GM23338 (cell line): Measurements from ENCODE around the gene FYN.

Experiments
- CREB1 ChIP-seq: fragments of 250-450 bp; sonication (Bioruptor Pico); IDR thresholded peaks from 2 replicates; pipeline ENCODE4 v1.5.0; 2020; ENCODE audit warnings: low read depth, mild to moderate bottlenecking, moderate library complexity
- EZH2 ChIP-seq: fragments of 200-600 bp; sonication (generic); IDR thresholded peaks from one replicate; pipeline ENCODE4 v1.8.0; 2017; ENCODE audit warnings: antibody characterized with exemption, mild to moderate bottlenecking, low read depth; ENCODE audit not compliant: unreplicated experiment
- EZH2phosphoT487 ChIP-seq: fragments of 200-600 bp; sonication (generic); IDR thresholded peaks from one replicate; pipeline ENCODE4 v1.8.1; 2018; ENCODE audit warnings: antibody characterized with exemption; ENCODE audit not compliant: unreplicated experiment
- JUNB ChIP-seq: IDR thresholded peaks from one replicate; pipeline ENCODE4 v1.6.1; 2016; ENCODE audit warnings: antibody characterized with exemption; ENCODE audit not compliant: unreplicated experiment
- POLR2AphosphoS5 ChIP-seq: IDR thresholded peaks from 2 replicates; pipeline ENCODE4 v1.6.1; 2016; ENCODE audit warnings: antibody characterized with exemption, low read depth
- STAT1 ChIP-seq: IDR thresholded peaks from one replicate; pipeline ENCODE4 v1.6.1; 2016; ENCODE audit warnings: antibody characterized with exemption; ENCODE audit not compliant: unreplicated experiment
- ZNF331 ChIP-seq: fragments of 250-450 bp; sonication (Bioruptor Pico); IDR thresholded peaks from 2 replicates; pipeline ENCODE4 v1.5.0; 2020; ENCODE audit warnings: low read depth, mild to moderate bottlenecking, moderate library complexity
- TF ChIP-seq, protein P1 (sequence below), 2 experiments: fragments of 200-600 bp in 1 of 2; sonication (generic) in 1 of 2; conservative IDR thresholded peaks; 2 replicates each; pipeline versions ENCODE4 v1.5.1 to v1.6.1; 2016 to 2017; ENCODE audit warnings: antibody characterized with exemption in 2 of 2, low read depth in 2 of 2, mild to moderate bottlenecking in 2 of 2, moderate library complexity in 1 of 2
- TF ChIP-seq, protein P2 (sequence below): IDR thresholded peaks from one replicate; pipeline ENCODE4 v1.6.1; 2018; ENCODE audit warnings: antibody characterized with exemption; ENCODE audit not compliant: unreplicated experiment
- TF ChIP-seq, protein P3 (sequence below): fragments of 250-450 bp; sonication (Bioruptor Pico); IDR thresholded peaks from 2 replicates; pipeline ENCODE4 v1.5.0; 2020; ENCODE audit warnings: mild to moderate bottlenecking, moderate library complexity
- TF ChIP-seq, protein P4 (sequence below): IDR thresholded peaks from 2 replicates; pipeline ENCODE4 v1.6.1; 2016; ENCODE audit warnings: antibody characterized with exemption

DNA sequence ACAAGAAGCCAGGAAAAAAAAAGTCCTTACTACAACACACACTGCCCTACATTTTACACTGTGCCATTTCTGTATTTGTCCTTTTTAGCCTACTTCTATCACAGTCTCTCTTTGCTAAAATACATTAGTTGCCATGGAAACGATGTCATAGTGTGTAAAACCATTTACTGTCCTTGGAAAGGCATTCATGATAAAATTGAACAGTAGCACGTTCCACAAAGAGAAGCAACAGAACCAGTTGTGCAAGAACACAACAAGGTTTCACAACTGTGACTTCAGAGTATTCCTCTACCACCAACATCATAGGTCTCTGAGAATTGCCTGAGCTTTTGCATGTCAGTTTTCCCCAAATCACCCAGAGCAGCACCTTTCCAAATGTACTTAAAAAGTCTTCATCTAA, 20.5 kb downstream of the FYN start:
- TF ChIP-seq, protein P1, sequence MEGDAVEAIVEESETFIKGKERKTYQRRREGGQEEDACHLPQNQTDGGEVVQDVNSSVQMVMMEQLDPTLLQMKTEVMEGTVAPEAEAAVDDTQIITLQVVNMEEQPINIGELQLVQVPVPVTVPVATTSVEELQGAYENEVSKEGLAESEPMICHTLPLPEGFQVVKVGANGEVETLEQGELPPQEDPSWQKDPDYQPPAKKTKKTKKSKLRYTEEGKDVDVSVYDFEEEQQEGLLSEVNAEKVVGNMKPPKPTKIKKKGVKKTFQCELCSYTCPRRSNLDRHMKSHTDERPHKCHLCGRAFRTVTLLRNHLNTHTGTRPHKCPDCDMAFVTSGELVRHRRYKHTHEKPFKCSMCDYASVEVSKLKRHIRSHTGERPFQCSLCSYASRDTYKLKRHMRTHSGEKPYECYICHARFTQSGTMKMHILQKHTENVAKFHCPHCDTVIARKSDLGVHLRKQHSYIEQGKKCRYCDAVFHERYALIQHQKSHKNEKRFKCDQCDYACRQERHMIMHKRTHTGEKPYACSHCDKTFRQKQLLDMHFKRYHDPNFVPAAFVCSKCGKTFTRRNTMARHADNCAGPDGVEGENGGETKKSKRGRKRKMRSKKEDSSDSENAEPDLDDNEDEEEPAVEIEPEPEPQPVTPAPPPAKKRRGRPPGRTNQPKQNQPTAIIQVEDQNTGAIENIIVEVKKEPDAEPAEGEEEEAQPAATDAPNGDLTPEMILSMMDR (conservative IDR thresholded peaks at IDR 0.05; ENCODE audit: low read depth in 2 of 2): no peak
- TF ChIP-seq, protein P2, sequence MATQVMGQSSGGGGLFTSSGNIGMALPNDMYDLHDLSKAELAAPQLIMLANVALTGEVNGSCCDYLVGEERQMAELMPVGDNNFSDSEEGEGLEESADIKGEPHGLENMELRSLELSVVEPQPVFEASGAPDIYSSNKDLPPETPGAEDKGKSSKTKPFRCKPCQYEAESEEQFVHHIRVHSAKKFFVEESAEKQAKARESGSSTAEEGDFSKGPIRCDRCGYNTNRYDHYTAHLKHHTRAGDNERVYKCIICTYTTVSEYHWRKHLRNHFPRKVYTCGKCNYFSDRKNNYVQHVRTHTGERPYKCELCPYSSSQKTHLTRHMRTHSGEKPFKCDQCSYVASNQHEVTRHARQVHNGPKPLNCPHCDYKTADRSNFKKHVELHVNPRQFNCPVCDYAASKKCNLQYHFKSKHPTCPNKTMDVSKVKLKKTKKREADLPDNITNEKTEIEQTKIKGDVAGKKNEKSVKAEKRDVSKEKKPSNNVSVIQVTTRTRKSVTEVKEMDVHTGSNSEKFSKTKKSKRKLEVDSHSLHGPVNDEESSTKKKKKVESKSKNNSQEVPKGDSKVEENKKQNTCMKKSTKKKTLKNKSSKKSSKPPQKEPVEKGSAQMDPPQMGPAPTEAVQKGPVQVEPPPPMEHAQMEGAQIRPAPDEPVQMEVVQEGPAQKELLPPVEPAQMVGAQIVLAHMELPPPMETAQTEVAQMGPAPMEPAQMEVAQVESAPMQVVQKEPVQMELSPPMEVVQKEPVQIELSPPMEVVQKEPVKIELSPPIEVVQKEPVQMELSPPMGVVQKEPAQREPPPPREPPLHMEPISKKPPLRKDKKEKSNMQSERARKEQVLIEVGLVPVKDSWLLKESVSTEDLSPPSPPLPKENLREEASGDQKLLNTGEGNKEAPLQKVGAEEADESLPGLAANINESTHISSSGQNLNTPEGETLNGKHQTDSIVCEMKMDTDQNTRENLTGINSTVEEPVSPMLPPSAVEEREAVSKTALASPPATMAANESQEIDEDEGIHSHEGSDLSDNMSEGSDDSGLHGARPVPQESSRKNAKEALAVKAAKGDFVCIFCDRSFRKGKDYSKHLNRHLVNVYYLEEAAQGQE: no peak
- TF ChIP-seq EZH2phosphoT487: no peak
- no peak for TF ChIP-seq POLR2AphosphoS5
- no peak for TF ChIP-seq EZH2
- TF ChIP-seq JUNB: no peak
- TF ChIP-seq CREB1: no peak
- TF ChIP-seq STAT1: no peak
- TF ChIP-seq, protein P3, sequence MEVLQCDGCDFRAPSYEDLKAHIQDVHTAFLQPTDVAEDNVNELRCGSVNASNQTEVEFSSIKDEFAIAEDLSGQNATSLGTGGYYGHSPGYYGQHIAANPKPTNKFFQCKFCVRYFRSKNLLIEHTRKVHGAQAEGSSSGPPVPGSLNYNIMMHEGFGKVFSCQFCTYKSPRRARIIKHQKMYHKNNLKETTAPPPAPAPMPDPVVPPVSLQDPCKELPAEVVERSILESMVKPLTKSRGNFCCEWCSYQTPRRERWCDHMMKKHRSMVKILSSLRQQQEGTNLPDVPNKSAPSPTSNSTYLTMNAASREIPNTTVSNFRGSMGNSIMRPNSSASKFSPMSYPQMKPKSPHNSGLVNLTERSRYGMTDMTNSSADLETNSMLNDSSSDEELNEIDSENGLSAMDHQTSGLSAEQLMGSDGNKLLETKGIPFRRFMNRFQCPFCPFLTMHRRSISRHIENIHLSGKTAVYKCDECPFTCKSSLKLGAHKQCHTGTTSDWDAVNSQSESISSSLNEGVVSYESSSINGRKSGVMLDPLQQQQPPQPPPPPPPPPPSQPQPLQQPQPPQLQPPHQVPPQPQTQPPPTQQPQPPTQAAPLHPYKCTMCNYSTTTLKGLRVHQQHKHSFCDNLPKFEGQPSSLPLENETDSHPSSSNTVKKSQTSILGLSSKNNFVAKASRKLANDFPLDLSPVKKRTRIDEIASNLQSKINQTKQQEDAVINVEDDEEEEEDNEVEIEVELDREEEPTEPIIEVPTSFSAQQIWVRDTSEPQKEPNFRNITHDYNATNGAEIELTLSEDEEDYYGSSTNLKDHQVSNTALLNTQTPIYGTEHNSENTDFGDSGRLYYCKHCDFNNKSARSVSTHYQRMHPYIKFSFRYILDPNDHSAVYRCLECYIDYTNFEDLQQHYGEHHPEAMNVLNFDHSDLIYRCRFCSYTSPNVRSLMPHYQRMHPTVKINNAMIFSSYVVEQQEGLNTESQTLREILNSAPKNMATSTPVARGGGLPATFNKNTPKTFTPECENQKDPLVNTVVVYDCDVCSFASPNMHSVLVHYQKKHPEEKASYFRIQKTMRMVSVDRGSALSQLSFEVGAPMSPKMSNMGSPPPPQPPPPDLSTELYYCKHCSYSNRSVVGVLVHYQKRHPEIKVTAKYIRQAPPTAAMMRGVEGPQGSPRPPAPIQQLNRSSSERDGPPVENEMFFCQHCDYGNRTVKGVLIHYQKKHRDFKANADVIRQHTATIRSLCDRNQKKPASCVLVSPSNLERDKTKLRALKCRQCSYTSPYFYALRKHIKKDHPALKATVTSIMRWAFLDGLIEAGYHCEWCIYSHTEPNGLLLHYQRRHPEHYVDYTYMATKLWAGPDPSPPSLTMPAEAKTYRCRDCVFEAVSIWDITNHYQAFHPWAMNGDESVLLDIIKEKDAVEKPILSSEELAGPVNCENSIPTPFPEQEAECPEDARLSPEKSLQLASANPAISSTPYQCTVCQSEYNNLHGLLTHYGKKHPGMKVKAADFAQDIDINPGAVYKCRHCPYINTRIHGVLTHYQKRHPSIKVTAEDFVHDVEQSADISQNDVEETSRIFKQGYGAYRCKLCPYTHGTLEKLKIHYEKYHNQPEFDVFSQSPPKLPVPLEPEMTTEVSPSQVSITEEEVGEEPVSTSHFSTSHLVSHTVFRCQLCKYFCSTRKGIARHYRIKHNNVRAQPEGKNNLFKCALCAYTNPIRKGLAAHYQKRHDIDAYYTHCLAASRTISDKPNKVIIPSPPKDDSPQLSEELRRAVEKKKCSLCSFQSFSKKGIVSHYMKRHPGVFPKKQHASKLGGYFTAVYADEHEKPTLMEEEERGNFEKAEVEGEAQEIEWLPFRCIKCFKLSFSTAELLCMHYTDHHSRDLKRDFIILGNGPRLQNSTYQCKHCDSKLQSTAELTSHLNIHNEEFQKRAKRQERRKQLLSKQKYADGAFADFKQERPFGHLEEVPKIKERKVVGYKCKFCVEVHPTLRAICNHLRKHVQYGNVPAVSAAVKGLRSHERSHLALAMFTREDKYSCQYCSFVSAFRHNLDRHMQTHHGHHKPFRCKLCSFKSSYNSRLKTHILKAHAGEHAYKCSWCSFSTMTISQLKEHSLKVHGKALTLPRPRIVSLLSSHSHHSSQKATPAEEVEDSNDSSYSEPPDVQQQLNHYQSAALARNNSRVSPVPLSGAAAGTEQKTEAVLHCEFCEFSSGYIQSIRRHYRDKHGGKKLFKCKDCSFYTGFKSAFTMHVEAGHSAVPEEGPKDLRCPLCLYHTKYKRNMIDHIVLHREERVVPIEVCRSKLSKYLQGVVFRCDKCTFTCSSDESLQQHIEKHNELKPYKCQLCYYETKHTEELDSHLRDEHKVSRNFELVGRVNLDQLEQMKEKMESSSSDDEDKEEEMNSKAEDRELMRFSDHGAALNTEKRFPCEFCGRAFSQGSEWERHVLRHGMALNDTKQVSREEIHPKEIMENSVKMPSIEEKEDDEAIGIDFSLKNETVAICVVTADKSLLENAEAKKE (CRISPR knock-in tag): no peak
- no peak for TF ChIP-seq ZNF331 (CRISPR knock-in tag)
- TF ChIP-seq, protein P4, sequence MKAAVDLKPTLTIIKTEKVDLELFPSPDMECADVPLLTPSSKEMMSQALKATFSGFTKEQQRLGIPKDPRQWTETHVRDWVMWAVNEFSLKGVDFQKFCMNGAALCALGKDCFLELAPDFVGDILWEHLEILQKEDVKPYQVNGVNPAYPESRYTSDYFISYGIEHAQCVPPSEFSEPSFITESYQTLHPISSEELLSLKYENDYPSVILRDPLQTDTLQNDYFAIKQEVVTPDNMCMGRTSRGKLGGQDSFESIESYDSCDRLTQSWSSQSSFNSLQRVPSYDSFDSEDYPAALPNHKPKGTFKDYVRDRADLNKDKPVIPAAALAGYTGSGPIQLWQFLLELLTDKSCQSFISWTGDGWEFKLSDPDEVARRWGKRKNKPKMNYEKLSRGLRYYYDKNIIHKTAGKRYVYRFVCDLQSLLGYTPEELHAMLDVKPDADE: no peak
